ENCODE results near the gene ALDH1A1.

Gene ALDH1A1

GRCh38 chr9:72984991-72985390 lies 32.1 kb upstream of the ALDH1A1 start:
- H3K9ac ChIP-seq (ENCODE audit: low read length) = no peak overlapping the region
- H3K36me3 ChIP-seq (ENCODE audit: control insufficient read depth, low read depth, low read length) = no peaks in the 10 kb centered on the region
- H3K27me3 ChIP-seq (ENCODE audit: control insufficient read depth, insufficient read depth, low read length) = no peaks in the 10 kb centered on the region
- H3K27ac ChIP-seq (ENCODE audit: low read length) = no peak overlapping the region
- no peaks in the 10 kb centered on the region for H3K4me1 ChIP-seq (ENCODE audit: control insufficient read depth, low read depth, low read length)
- H3K9me3 ChIP-seq (ENCODE audit: control insufficient read depth, low read depth, low read length) = no peaks in the 10 kb centered on the region
- H3K4me3 ChIP-seq (ENCODE audit: low read length) = no peak overlapping the region

GRCh38 chr9:72984226-72984947 lies 31.5 kb upstream of the ALDH1A1 start:
- H3K36me3 ChIP-seq (ENCODE audit: control insufficient read depth, low read depth, low read length) = no peaks in the 10 kb centered on the region
- H3K27me3 ChIP-seq (ENCODE audit: control insufficient read depth, insufficient read depth, low read length) = no peaks in the 10 kb centered on the region
- no peak overlapping the region for H3K27ac ChIP-seq (ENCODE audit: low read length)
- no peak overlapping the region for H3K9ac ChIP-seq (ENCODE audit: low read length)
- no peaks in the 10 kb centered on the region for H3K4me1 ChIP-seq (ENCODE audit: control insufficient read depth, low read depth, low read length)
- no peak overlapping the region for H3K4me3 ChIP-seq (ENCODE audit: low read length)
- no peaks in the 10 kb centered on the region for H3K9me3 ChIP-seq (ENCODE audit: control insufficient read depth, low read depth, low read length)

DNA sequence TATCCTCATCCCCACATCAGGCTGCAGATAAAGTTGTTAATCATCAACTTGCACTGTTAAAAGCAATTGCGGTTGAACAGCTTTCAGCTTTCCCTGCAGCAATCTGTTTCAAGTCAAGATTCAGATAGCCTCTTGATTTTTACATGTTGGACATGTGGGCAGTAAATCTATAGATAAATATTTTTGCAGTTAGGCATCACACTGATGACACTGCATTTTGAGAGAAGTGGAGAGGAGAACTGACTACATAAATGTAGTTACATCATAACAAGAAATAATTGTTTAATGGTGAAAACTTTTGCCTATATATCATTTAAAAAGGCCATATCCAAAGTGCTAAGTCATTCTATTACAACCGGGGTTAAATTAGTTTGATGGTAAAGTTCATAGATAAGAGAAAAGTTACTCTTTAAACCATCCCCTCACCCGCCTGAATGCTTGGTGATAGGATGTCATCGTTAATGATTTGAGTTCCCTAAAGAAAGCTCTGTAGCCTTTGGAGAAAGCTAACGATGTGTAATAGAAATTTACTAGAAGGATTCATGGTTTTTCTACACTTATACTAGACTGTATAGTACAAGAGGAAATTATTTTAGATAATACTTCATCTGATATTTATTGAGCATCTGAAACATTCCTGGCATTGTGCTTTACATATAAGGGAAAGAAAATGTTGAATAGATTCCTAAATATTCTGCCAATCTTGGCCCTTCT lies 30.8 kb upstream of the ALDH1A1 start:
- H3K27me3 ChIP-seq (ENCODE audit: control insufficient read depth, insufficient read depth, low read length) = no peaks in the 10 kb centered on the region
- no peak overlapping the region for H3K4me3 ChIP-seq (ENCODE audit: low read length)
- no peaks in the 10 kb centered on the region for H3K9me3 ChIP-seq (ENCODE audit: control insufficient read depth, low read depth, low read length)
- no peak overlapping the region for H3K9ac ChIP-seq (ENCODE audit: low read length)
- no peaks in the 10 kb centered on the region for H3K36me3 ChIP-seq (ENCODE audit: control insufficient read depth, low read depth, low read length)
- no peaks in the 10 kb centered on the region for H3K4me1 ChIP-seq (ENCODE audit: control insufficient read depth, low read depth, low read length)
- no peak overlapping the region for H3K27ac ChIP-seq (ENCODE audit: low read length)

GRCh38 chr9:72983056-72983455 lies 30.2 kb upstream of the ALDH1A1 start:
- H3K9ac ChIP-seq (ENCODE audit: low read length) = no peak overlapping the region
- no peaks in the 10 kb centered on the region for H3K36me3 ChIP-seq (ENCODE audit: control insufficient read depth, low read depth, low read length)
- no peak overlapping the region for H3K4me3 ChIP-seq (ENCODE audit: low read length)
- H3K4me1 ChIP-seq (ENCODE audit: control insufficient read depth, low read depth, low read length) = no peaks in the 10 kb centered on the region
- no peaks in the 10 kb centered on the region for H3K9me3 ChIP-seq (ENCODE audit: control insufficient read depth, low read depth, low read length)
- no peaks in the 10 kb centered on the region for H3K27me3 ChIP-seq (ENCODE audit: control insufficient read depth, insufficient read depth, low read length)
- no peak overlapping the region for H3K27ac ChIP-seq (ENCODE audit: low read length)

DNA sequence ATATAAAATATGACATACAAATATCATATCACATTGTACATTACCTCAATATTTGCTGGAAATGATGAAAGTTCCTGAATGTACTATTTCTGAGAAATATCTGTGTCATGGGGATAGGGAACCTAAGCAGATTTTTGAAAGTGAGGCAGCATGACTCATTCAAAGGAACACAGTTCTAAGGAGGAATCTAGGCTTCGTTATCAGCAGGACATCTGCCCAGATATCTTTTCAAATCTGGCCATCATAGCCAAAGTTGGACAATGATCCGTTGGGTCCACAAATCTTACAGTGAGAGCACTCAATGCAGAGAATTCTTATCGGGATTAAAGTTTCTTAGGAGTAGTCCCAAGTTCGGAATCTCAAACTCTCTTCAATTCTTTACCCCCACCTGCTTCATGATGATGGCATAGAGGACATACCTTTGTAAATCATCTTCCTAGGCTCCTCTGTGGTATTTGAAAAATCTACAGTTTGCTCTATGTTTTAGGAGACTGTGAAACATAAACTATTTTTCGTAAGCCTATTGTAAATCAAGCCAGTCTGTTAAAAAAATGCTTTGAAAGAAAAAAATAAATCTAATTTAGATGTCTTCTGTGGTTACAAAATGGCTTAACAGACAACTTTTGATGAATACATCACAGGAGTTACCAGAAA lies 29.4 kb upstream of the ALDH1A1 start:
- Histone ChIP-seq H3K9me3 (ENCODE audit: control insufficient read depth, low read depth, low read length) (no peaks in the 10 kb centered on the region), H3K9ac (ENCODE audit: low read length) (no peak overlapping the region), H3K4me3 (ENCODE audit: low read length) (no peak overlapping the region), H3K27ac (ENCODE audit: low read length) (no peak overlapping the region), H3K36me3 (ENCODE audit: control insufficient read depth, low read depth, low read length) (no peaks in the 10 kb centered on the region), H3K27me3 (ENCODE audit: control insufficient read depth, insufficient read depth, low read length) (no peaks in the 10 kb centered on the region), H3K4me1 (ENCODE audit: control insufficient read depth, low read depth, low read length) (no peaks in the 10 kb centered on the region)

DNA sequence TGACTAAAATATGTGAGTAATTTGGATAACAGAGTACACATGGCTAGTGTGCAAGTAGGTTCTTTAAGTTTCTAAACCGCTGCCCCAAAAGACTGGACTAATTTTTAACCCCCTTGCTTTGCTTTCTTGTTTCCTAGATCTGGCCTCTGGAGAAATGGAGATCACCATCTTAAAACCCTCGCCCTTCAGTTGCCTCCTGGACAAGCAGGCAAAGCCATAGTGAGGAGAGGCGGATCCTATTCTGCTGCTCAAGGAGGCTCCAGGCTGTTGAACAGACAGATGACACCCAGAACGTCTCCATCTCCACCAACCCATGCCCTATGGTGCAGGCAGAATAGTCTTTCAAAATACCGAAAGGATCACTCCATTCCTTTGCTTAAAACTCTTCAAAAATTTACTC lies 28.6 kb upstream of the ALDH1A1 start:
- no peaks in the 10 kb centered on the region for H3K27me3 ChIP-seq (ENCODE audit: control insufficient read depth, insufficient read depth, low read length)
- H3K27ac ChIP-seq (ENCODE audit: low read length) = no peak overlapping the region
- no peaks in the 10 kb centered on the region for H3K4me1 ChIP-seq (ENCODE audit: control insufficient read depth, low read depth, low read length)
- no peaks in the 10 kb centered on the region for H3K9me3 ChIP-seq (ENCODE audit: control insufficient read depth, low read depth, low read length)
- H3K4me3 ChIP-seq (ENCODE audit: low read length) = no peak overlapping the region
- H3K9ac ChIP-seq (ENCODE audit: low read length) = no peak overlapping the region
- no peaks in the 10 kb centered on the region for H3K36me3 ChIP-seq (ENCODE audit: control insufficient read depth, low read depth, low read length)

GRCh38 chr9:72980600-72981265 lies 27.9 kb upstream of the ALDH1A1 start:
- Histone ChIP-seq H3K4me3 (ENCODE audit: low read length) (no peak overlapping the region), H3K4me1 (ENCODE audit: control insufficient read depth, low read depth, low read length) (no peaks in the 10 kb centered on the region), H3K36me3 (ENCODE audit: control insufficient read depth, low read depth, low read length) (no peaks in the 10 kb centered on the region), H3K27me3 (ENCODE audit: control insufficient read depth, insufficient read depth, low read length) (no peaks in the 10 kb centered on the region), H3K27ac (ENCODE audit: low read length) (no peak overlapping the region), H3K9me3 (ENCODE audit: control insufficient read depth, low read depth, low read length) (no peaks in the 10 kb centered on the region), H3K9ac (ENCODE audit: low read length) (no peak overlapping the region)

DNA sequence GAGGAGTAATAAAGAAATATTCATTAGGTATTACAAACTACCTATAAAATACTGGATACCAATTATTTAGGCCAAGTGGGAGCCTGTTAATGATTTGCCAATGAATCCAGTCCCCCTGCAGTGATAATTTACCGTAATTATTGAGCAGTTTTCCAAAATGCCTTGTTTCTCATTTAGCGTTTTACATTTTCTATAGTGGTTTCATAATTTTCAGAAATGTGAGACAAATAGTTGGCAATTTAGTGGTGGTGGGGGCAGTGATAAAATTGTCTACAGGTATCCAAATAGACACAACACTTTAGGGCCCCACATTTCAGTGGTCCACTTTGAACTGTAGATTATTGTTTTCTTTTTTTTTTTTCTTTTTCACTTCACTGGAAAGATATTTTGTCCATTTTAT lies 27.3 kb upstream of the ALDH1A1 start:
- H3K27me3 ChIP-seq (ENCODE audit: control insufficient read depth, insufficient read depth, low read length) = no peaks in the 10 kb centered on the region
- H3K9ac ChIP-seq (ENCODE audit: low read length) = no peak overlapping the region
- H3K4me1 ChIP-seq (ENCODE audit: control insufficient read depth, low read depth, low read length) = no peaks in the 10 kb centered on the region
- no peak overlapping the region for H3K4me3 ChIP-seq (ENCODE audit: low read length)
- H3K27ac ChIP-seq (ENCODE audit: low read length) = no peak overlapping the region
- no peaks in the 10 kb centered on the region for H3K9me3 ChIP-seq (ENCODE audit: control insufficient read depth, low read depth, low read length)
- no peaks in the 10 kb centered on the region for H3K36me3 ChIP-seq (ENCODE audit: control insufficient read depth, low read depth, low read length)

- H3K4me1 ChIP-seq (ENCODE audit: control insufficient read depth, low read depth, low read length) = no peaks in the 10 kb centered on the region
- no peak overlapping the region for H3K27ac ChIP-seq (ENCODE audit: low read length)
- H3K36me3 ChIP-seq (ENCODE audit: control insufficient read depth, low read depth, low read length) = no peaks in the 10 kb centered on the region
- H3K27me3 ChIP-seq (ENCODE audit: control insufficient read depth, insufficient read depth, low read length) = no peaks in the 10 kb centered on the region
- no peak overlapping the region for H3K9ac ChIP-seq (ENCODE audit: low read length)
- no peaks in the 10 kb centered on the region for H3K9me3 ChIP-seq (ENCODE audit: control insufficient read depth, low read depth, low read length)
- no peak overlapping the region for H3K4me3 ChIP-seq (ENCODE audit: low read length)
Observed at GRCh38 chr9:72979405-72980100, 26.7 kb upstream of the ALDH1A1 start.

- H3K4me1 ChIP-seq (ENCODE audit: control insufficient read depth, low read depth, low read length) = no peaks in the 10 kb centered on the region
- no peaks in the 10 kb centered on the region for H3K27me3 ChIP-seq (ENCODE audit: control insufficient read depth, insufficient read depth, low read length)
- no peak overlapping the region for H3K4me3 ChIP-seq (ENCODE audit: low read length)
- H3K36me3 ChIP-seq (ENCODE audit: control insufficient read depth, low read depth, low read length) = no peaks in the 10 kb centered on the region
- H3K9me3 ChIP-seq (ENCODE audit: control insufficient read depth, low read depth, low read length) = no peaks in the 10 kb centered on the region
- no peak overlapping the region for H3K27ac ChIP-seq (ENCODE audit: low read length)
- no peak overlapping the region for H3K9ac ChIP-seq (ENCODE audit: low read length)
Observed at GRCh38 chr9:72978744-72979143, 25.9 kb upstream of the ALDH1A1 start.

DNA sequence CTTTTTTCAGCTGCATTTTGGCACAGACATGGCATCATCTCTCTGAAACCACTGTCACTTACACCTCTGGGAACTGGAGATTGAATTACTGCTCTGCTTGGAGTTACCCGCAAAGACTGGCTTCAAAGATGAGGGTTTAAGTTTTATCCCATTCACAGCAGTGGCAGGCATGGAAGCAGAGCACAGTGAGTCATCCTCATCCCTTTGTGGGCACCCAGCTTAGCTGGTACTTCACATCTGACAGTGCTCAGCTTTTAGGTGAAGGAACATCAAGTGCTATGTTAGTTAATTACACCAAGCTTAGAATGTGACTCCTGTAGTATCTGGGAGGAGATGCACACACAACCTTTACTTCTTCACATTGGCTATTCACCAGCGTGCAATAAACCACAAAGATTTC lies 24.8 kb upstream of the ALDH1A1 start:
- H3K4me3 ChIP-seq (ENCODE audit: low read length) = no peak overlapping the region
- H3K36me3 ChIP-seq (ENCODE audit: control insufficient read depth, low read depth, low read length) = no peaks in the 10 kb centered on the region
- no peak overlapping the region for H3K27ac ChIP-seq (ENCODE audit: low read length)
- no peaks in the 10 kb centered on the region for H3K4me1 ChIP-seq (ENCODE audit: control insufficient read depth, low read depth, low read length)
- no peaks in the 10 kb centered on the region for H3K27me3 ChIP-seq (ENCODE audit: control insufficient read depth, insufficient read depth, low read length)
- H3K9me3 ChIP-seq (ENCODE audit: control insufficient read depth, low read depth, low read length) = no peaks in the 10 kb centered on the region
- no peak overlapping the region for H3K9ac ChIP-seq (ENCODE audit: low read length)

Data from iPS-18a (cell line).